Activated naive CD8-positive, alpha-beta T cell treated with anti-CD3 and anti-CD28 coated beads, Interleukin-2, amount 50 U/mL, for 24 hours (primary cell): ENCODE measurements around the gene DPY19L3.
"Not testable (repeated sequence)": the region's sequence is repeated elsewhere in the genome, so short reads cannot be mapped to it uniquely, and the experiment has no call there.

Experiments used
- ATAC-seq: fragments of 150-1000 bp; cut with Tn5 transposase; one replicate; pipeline ENCODE4 v1.10.0; 2021
- DNase-seq: peaks from one replicate; pipeline ENCODE4 v3.0.0; 2021
- H3K27ac Mint-ChIP-seq: one replicate; pipeline ENCODE4 v1.8.0; 2021; ENCODE audit warnings: mild to moderate bottlenecking, mixed read lengths
- H3K27me3 Mint-ChIP-seq: one replicate; pipeline ENCODE4 v1.8.0; 2021; ENCODE audit warnings: mixed read lengths
- H3K36me3 Mint-ChIP-seq: one replicate; pipeline ENCODE4 v1.8.0; 2021; ENCODE audit warnings: low read depth, mixed read lengths
- H3K4me1 Mint-ChIP-seq: one replicate; pipeline ENCODE4 v1.8.0; 2021; ENCODE audit warnings: mixed read lengths
- H3K4me3 Mint-ChIP-seq: one replicate; pipeline ENCODE4 v1.8.0; 2021; ENCODE audit warnings: mild to moderate bottlenecking, moderate library complexity, mixed read lengths
- H3K9me3 Mint-ChIP-seq: one replicate; pipeline ENCODE4 v1.8.0; 2021; ENCODE audit warnings: mixed read lengths

DPY19L3 gene

DNA sequence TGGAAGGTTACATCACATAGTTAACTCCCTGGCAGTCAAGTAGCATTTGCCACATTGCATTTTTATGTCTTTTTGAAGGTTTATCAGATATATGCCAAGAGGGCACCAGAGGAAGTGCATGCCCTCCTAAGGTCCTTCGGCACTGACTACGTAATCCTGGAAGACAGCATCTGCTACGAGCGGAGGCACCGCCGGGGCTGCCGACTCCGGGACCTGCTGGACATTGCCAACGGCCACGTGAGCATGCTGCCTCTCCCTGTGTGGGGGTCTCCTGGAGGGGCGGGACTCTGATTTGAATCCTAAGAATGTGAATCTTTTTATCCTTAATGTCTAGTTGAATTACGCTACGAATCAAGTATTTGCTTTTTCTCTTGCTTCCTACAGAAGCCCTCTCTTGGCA, 74.8 kb downstream of the DPY19L3 start:
- Mint-ChIP-seq H3K4me3 (no peak overlapping the region), H3K27ac (no peak overlapping the region), H3K27me3 (no peaks in the 10 kb centered on the region), H3K9me3 (no peaks in the 10 kb centered on the region), H3K4me1 (no peaks in the 10 kb centered on the region), H3K36me3 (peaks cover 35% of the 10 kb centered on the region)
- DNase-seq (no peak), ATAC-seq (no peak)

- no peak for DNase-seq
- Mint-ChIP-seq H3K36me3 (peaks cover 44% of the 10 kb centered on the region), H3K4me3 (no peak overlapping the region), H3K27me3 (no peaks in the 10 kb centered on the region), H3K27ac (no peak overlapping the region), H3K9me3 (no peaks in the 10 kb centered on the region), H3K4me1 (no peaks in the 10 kb centered on the region)
- no peak for ATAC-seq
Observed at GRCh38 chr19:32483574-32483973, 78.0 kb downstream of the DPY19L3 start.

DNA sequence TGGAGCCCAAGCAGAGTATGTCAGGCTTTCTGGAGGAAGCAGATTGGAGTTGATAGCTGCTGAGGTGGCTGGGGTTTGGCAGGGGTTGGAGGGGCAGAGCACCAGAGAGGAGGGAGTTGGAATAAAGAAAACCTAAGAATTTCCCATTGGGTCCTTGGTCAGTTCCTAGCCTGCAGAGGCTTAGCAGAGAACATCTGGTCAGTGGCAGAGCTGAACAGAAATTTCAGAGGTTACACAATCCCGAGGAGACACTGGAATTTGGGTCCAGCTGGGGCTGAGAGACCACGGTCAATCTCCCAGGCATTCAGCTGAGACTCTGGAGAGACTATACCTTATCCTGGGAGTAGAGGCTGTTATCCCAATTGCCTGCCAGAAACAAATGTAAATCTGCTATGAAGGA, 84.4 kb downstream of the DPY19L3 start:
- Mint-ChIP-seq H3K27ac (no peak overlapping the region), H3K36me3 (peaks cover 20% of the 10 kb centered on the region), H3K27me3 (no peaks in the 10 kb centered on the region), H3K4me3 (no peak overlapping the region), H3K4me1 (no peaks in the 10 kb centered on the region), H3K9me3 (peaks cover 2% of the 10 kb centered on the region)
- ATAC-seq = no peak
- no peak for DNase-seq

GRCh38 chr19:32497391-32497790, 91.8 kb downstream of the DPY19L3 start:
- H3K36me3 Mint-ChIP-seq = no peaks in the 10 kb centered on the region
- H3K4me3 Mint-ChIP-seq = no peak overlapping the region
- H3K4me1 Mint-ChIP-seq = no peaks in the 10 kb centered on the region
- H3K27me3 Mint-ChIP-seq = no peaks in the 10 kb centered on the region
- ATAC-seq (no peak), DNase-seq (no peak)
- H3K9me3 Mint-ChIP-seq = peaks cover 8% of the 10 kb centered on the region
- no peak overlapping the region for H3K27ac Mint-ChIP-seq

- no peak overlapping the region for H3K27ac Mint-ChIP-seq
- DNase-seq = no peak
- no peaks in the 10 kb centered on the region for H3K4me1 Mint-ChIP-seq
- no peak overlapping the region for H3K4me3 Mint-ChIP-seq
- no peaks in the 10 kb centered on the region for H3K27me3 Mint-ChIP-seq
- H3K36me3 Mint-ChIP-seq = no peaks in the 10 kb centered on the region
- ATAC-seq = no peak
- peaks cover 8% of the 10 kb centered on the region for H3K9me3 Mint-ChIP-seq
Observed at GRCh38 chr19:32498648-32499200, 93.2 kb downstream of the DPY19L3 start.

DNA sequence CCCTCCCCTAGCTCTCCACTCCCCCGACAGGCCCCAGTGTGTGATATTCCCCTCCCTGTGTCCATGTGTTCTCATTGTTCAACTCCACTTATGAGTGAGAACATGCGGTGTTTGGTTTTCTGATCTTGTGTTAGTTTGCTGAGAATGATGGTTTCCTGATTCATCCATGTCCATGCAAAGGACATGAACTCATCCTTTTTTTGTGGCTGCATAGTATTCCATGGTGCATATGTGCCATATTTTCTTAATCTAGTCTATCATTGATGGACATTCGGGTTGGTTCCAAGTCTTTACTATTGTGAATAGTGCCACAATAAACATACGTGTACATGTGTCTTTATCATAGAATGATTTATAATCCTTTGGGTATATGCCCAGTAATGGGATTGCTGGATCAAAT, 106.9 kb downstream of the DPY19L3 start:
- not testable (repeated sequence) for H3K4me1 Mint-ChIP-seq, H3K27me3 Mint-ChIP-seq, H3K4me3 Mint-ChIP-seq, H3K27ac Mint-ChIP-seq, H3K36me3 Mint-ChIP-seq, DNase-seq, ATAC-seq
- peaks cover 12% of the 10 kb centered on the region for H3K9me3 Mint-ChIP-seq

- H3K27ac Mint-ChIP-seq = no peak overlapping the region
- ATAC-seq = no peak
Observed at GRCh38 chr19:32519023-32519422, 113.5 kb downstream of the DPY19L3 start.

DNA sequence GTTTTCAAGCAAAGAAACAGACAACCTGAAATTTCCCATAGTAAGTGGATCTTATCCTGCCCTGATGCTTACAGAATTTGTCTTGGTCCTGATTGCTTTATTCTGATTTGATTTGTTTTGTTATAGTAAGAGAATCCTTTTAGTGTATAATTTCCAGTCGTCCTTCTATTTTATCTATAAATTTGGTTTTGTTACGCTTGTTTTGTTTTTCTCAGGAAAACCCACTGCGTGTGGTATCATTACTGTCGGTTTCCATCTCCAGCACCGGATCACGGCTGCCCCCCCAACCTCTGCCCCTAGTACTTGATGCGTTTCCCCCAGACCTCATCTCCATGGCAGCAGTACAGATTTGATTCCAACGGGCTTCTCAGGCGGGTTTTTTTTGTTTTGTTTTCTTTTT, 117.4 kb downstream of the DPY19L3 start:
- ATAC-seq (no peak), DNase-seq (no peak)
- Mint-ChIP-seq H3K4me3 (no peak overlapping the region), H3K9me3 (peaks cover 1% of the 10 kb centered on the region), H3K4me1 (peaks cover 15% of the 10 kb centered on the region), H3K27me3 (peaks cover 3% of the 10 kb centered on the region), H3K36me3 (no peaks in the 10 kb centered on the region), H3K27ac (no peak overlapping the region)

More at GRCh38 chr19:32519023-32519422, 113.5 kb downstream of the DPY19L3 start:
- Mint-ChIP-seq H3K9me3 (no peaks in the 10 kb centered on the region), H3K4me1 (peaks cover 15% of the 10 kb centered on the region), H3K4me3 (no peak overlapping the region), H3K36me3 (no peaks in the 10 kb centered on the region), H3K27me3 (peaks cover 3% of the 10 kb centered on the region)
- no peak for DNase-seq

- H3K36me3 Mint-ChIP-seq = no peaks in the 10 kb centered on the region
Observed at GRCh38 chr19:32526895-32527294, 121.3 kb downstream of the DPY19L3 start.

DNA sequence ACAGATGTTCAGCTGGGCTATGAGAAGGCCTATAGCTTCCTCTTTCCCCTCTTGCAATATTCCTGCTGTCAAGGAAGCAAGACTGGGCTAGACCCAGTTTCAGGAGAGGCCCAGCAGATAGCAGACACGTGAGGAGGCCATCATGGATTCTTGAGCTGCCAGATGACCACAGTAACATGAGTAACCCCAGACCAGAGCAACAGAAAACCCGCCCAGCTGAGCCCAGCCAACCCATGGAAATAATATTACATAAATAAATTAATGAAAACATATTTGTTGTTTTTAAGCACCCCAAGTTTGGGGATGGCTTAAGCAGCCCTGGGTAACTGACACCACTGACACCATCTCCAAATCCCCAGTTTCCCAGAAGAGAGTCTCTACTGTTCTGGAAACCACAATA, 125.2 kb downstream of the DPY19L3 start:
- H3K27me3 Mint-ChIP-seq = peaks cover 2% of the 10 kb centered on the region
- no peak for DNase-seq
- no peak overlapping the region for H3K27ac Mint-ChIP-seq
- no peak overlapping the region for H3K4me3 Mint-ChIP-seq
- H3K36me3 Mint-ChIP-seq = no peaks in the 10 kb centered on the region
- no peaks in the 10 kb centered on the region for H3K4me1 Mint-ChIP-seq
- no peak for ATAC-seq
- peaks cover 32% of the 10 kb centered on the region for H3K9me3 Mint-ChIP-seq

More at GRCh38 chr19:32526895-32527294, 121.3 kb downstream of the DPY19L3 start:
- Mint-ChIP-seq H3K4me3 (no peak overlapping the region), H3K9me3 (peaks cover 14% of the 10 kb centered on the region), H3K27me3 (peaks cover 3% of the 10 kb centered on the region), H3K27ac (no peak overlapping the region), H3K4me1 (no peaks in the 10 kb centered on the region)
- DNase-seq (no peak), ATAC-seq (no peak)

DNA sequence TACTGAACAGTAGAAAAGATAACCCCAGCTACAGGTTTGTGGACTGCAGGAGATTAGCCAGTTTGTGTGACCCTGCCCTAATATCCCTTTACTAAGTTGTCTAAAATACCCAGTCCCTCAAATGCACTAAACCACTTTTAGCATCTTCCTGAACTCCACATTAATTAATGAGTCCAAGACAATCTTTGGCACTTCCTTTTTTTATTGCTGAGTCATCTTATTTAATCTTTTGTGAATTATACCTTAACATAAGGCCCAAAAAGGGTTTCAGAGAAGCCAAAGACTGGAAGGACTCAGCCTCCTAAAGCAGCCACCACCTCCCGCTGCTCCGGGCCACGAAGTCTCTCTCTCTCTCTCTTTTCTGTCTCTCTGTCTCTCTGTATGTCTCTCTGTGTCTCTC, 126.7 kb downstream of the DPY19L3 start:
- H3K4me3 Mint-ChIP-seq = no peak overlapping the region
- H3K9me3 Mint-ChIP-seq = peaks cover 32% of the 10 kb centered on the region
- no peaks in the 10 kb centered on the region for H3K4me1 Mint-ChIP-seq
- H3K27ac Mint-ChIP-seq = no peak overlapping the region
- no peak for DNase-seq
- peaks cover 2% of the 10 kb centered on the region for H3K27me3 Mint-ChIP-seq
- no peaks in the 10 kb centered on the region for H3K36me3 Mint-ChIP-seq
- ATAC-seq = no peak
